Measurements from ENCODE around the gene BORCS5.
"Not testable (repeated sequence)": the region's sequence is repeated elsewhere in the genome, so short reads cannot be mapped to it uniquely, and the experiment has no call there.

BORCS5 gene

GRCh38 chr12:12495536-12495935, 138.7 kb downstream of the BORCS5 start:
- no peak for DNase-seq

- no peak for DNase-seq
Observed at GRCh38 chr12:12498210-12498609, 141.3 kb downstream of the BORCS5 start.

- DNase-seq = no peak
Observed at GRCh38 chr12:12499909-12500604, 143.2 kb downstream of the BORCS5 start.

- DNase-seq = no peak
Observed at GRCh38 chr12:12501121-12501520, 144.2 kb downstream of the BORCS5 start.

- not testable (repeated sequence) for DNase-seq
Observed at GRCh38 chr12:12502130-12502814, 145.4 kb downstream of the BORCS5 start.

GRCh38 chr12:12502815-12503151, 145.9 kb downstream of the BORCS5 start:
- DNase-seq = no peak

GRCh38 chr12:12503384-12504078, 146.7 kb downstream of the BORCS5 start:
- peak; percentile 45 for DNase-seq

GRCh38 chr12:12505544-12506495, 148.9 kb downstream of the BORCS5 start:
- DNase-seq = no peak

- no peak for DNase-seq
Observed at GRCh38 chr12:12506496-12506890, 149.6 kb downstream of the BORCS5 start.

- DNase-seq = no peak
Observed at GRCh38 chr12:12507121-12507520, 150.2 kb downstream of the BORCS5 start.

- no peak for DNase-seq
Observed at GRCh38 chr12:12508612-12509011, 151.7 kb downstream of the BORCS5 start.

- DNase-seq = no peak
Observed at GRCh38 chr12:12510141-12510540, 153.3 kb downstream of the BORCS5 start.

- no peak for DNase-seq
Observed at GRCh38 chr12:12510551-12510950, 153.7 kb downstream of the BORCS5 start.

GRCh38 chr12:12511021-12511783, 154.3 kb downstream of the BORCS5 start:
- DNase-seq = no peak

- DNase-seq = peak; percentile 29
Observed at GRCh38 chr12:12511895-12512711, 155.2 kb downstream of the BORCS5 start.

GRCh38 chr12:12513416-12514006, 156.6 kb downstream of the BORCS5 start:
- no peak for DNase-seq

GRCh38 chr12:12518464-12518845, 161.6 kb downstream of the BORCS5 start:
- DNase-seq = no peak

GRCh38 chr12:12518919-12519318, 162.0 kb downstream of the BORCS5 start:
- no peak for DNase-seq

All from CD4-positive, alpha-beta T cell treated with Interleukin-4 for 4 hours (primary cell).